Measurements from ENCODE around the gene DCXR.

Gene DCXR

GRCh38 chr17:81994593-81995462, 42.7 kb downstream of the DCXR start:
- no peak for FAIRE-seq

- FAIRE-seq = no peak
These were observed 43.5 kb downstream of the DCXR start for GRCh38 chr17:81993729-81994592.

- no peak for FAIRE-seq
These were observed 45.0 kb downstream of the DCXR start for GRCh38 chr17:81992306-81993102.

GRCh38 chr17:81991684-81992305, 45.7 kb downstream of the DCXR start:
- FAIRE-seq = no peak

GRCh38 chr17:81990836-81991683, 46.4 kb downstream of the DCXR start:
- FAIRE-seq = no peak

- no peak for FAIRE-seq
These were observed 50.2 kb downstream of the DCXR start for GRCh38 chr17:81987161-81987770.

GRCh38 chr17:81986606-81987005, 50.9 kb downstream of the DCXR start:
- FAIRE-seq = no peak

Data from TTC549 (cell line).